ELR (cell line): Measurements from ENCODE around the gene NEU3.
A peak's percentile ranks its signal among the peaks of the same experiment; 100 is the strongest.

Source experiments
- DNase-seq: peaks from one replicate; pipeline ENCODE4 v3.0.0-alpha.2; 2015; ENCODE audit warnings: low read depth

The NEU3 gene

GRCh38 chr11:75063741-75064314 lies 75.1 kb downstream of the NEU3 start:
- peak; percentile 58 for DNase-seq

GRCh38 chr11:75066061-75066460 lies 77.3 kb downstream of the NEU3 start:
- peak; percentile 71 for DNase-seq
